HCT116 (cell line): Measurements from ENCODE around the gene CTNND2. TPM values are rescaled to one million over a fixed set of nuclear protein-coding genes. Genes with fewer than 3 reads are reported as not detected.

Experiments used
- ATAC-seq: fragments of 200-7000 bp; cut with Tn5 transposase; 2 replicates; pipeline ENCODE4 v1.9.1; 2020; ENCODE audit warnings: mild to moderate bottlenecking, moderate library complexity
- BruUV-seq: library from RNA; stranded (reverse); fragments of 400-500 nt; replicated peaks from 2 replicates; lab custom pipeline; 2021; lab: Mats Ljungman, UMichigan
- CTCF ChIA-PET: fragments of 300-600 bp; sonication (Branson Sonifier 250); formaldehyde crosslinking; loops from one replicate; lab custom pipeline; 2021; ENCODE audit warnings: antibody characterized with exemption; lab: Charles Lee
- POLR2A ChIA-PET: fragments of 300-600, 350-600 bp; sonication (Branson Sonifier 250); formaldehyde crosslinking; loops from one replicate; lab custom pipeline; 2021; ENCODE audit warnings: antibody characterized with exemption; lab: Charles Lee
- RAD21 ChIA-PET, 2 experiments: fragments of 300-600 bp; sonication (Branson Sonifier 250); formaldehyde crosslinking; loops; one replicate each; lab custom pipeline; 2023; ENCODE audit warnings: low total read pairs in 2 of 2; ENCODE audit not compliant: uncharacterized antibody in 2 of 2, unreplicated experiment in 2 of 2, low non-redundant PET in 1 of 2; lab: Charles Lee
- DNase-seq: peaks from one replicate; pipeline ENCODE4 v3.0.0-alpha.2; 2010; ENCODE audit warnings: low read depth, low spot score
- H2AFZ ChIP-seq: fragments of 200-600 bp; shearing (Covaris generic), sonication (generic); 2 replicates; pipeline ENCODE4 v1.6.1; 2017; ENCODE audit warnings: low read depth, mixed run types, mixed read lengths, antibody characterized with exemption, low read length; ENCODE audit not compliant: poor library complexity, severe bottlenecking
- H3K27ac ChIP-seq: 2 replicates; pipeline ENCODE4 v1.5.1; 2012; ENCODE audit warnings: low read depth, low read length
- H3K27me3 ChIP-seq: fragments of 200-600 bp; sonication (generic); 2 replicates; pipeline ENCODE4 v1.6.1; 2016; ENCODE audit warnings: mixed run types, low read length, mixed read lengths; ENCODE audit not compliant: insufficient read depth
- H3K36me3 ChIP-seq, 2 experiments: fragments of 200-500 bp in 1 of 2; fragments of 200-600 bp in 1 of 2; sonication (Bioruptor generic) in 1 of 2; sonication (generic) in 1 of 2; 2 replicates each; pipeline versions ENCODE4 v1.5.1 to v1.6.1; 2014 to 2016; ENCODE audit warnings: low read length in 2 of 2, inconsistent platforms in 1 of 2, mixed read lengths in 1 of 2, mixed run types in 1 of 2; ENCODE audit not compliant: insufficient read depth in 2 of 2, control insufficient read depth in 1 of 2
- H3K4me1 ChIP-seq, 2 experiments: fragments of 200-600 bp in 1 of 2; sonication (generic) in 1 of 2; 2 replicates each; pipeline versions ENCODE4 v1.5.1 to v1.6.1; 2012 to 2017; ENCODE audit warnings: low read length in 2 of 2, inconsistent platforms in 1 of 2, mild to moderate bottlenecking in 1 of 2, mixed read lengths in 1 of 2, mixed run types in 1 of 2, moderate library complexity in 1 of 2; ENCODE audit not compliant: insufficient read depth in 2 of 2, control insufficient read depth in 1 of 2
- H3K4me2 ChIP-seq: fragments of 200-600 bp; sonication (generic); 2 replicates; pipeline ENCODE4 v1.6.1; 2017; ENCODE audit warnings: mixed run types, low read length, mixed read lengths
- H3K4me3 ChIP-seq, 2 experiments: fragments of 200-600 bp in 1 of 2; sonication (generic) in 1 of 2; replicated peaks in 1 of 2; 2 replicates each; pipeline ENCODE4 v1.5.1; 2011 to 2016; ENCODE audit warnings: low read length in 2 of 2, control low read depth in 1 of 2, low read depth in 1 of 2, mild to moderate bottlenecking in 1 of 2, mixed read lengths in 1 of 2, mixed run types in 1 of 2
- H3K79me2 ChIP-seq: fragments of 200-600 bp; sonication (generic); 2 replicates; pipeline ENCODE4 v1.6.1; 2017; ENCODE audit warnings: mild to moderate bottlenecking, mixed run types, low read length, moderate library complexity, mixed read lengths; ENCODE audit not compliant: insufficient read depth
- H3K9ac ChIP-seq: fragments of 200-600 bp; sonication (generic); 2 replicates; pipeline ENCODE4 v1.6.1; 2016; ENCODE audit warnings: low read length, mixed read lengths
- H3K9me2 ChIP-seq: fragments of 200-600 bp; sonication (generic), shearing (Covaris generic); 2 replicates; pipeline ENCODE4 v1.6.1; 2017; ENCODE audit warnings: mixed run types, mild to moderate bottlenecking, moderate library complexity; ENCODE audit not compliant: insufficient read depth
- H3K9me3 ChIP-seq, 2 experiments: fragments of 200-500 bp in 1 of 2; fragments of 200-600 bp in 1 of 2; sonication (Bioruptor generic) in 1 of 2; sonication (generic) in 1 of 2; 2 replicates each; pipeline ENCODE4 v1.6.1; 2014 to 2017; ENCODE audit warnings: low read length in 2 of 2, mixed read lengths in 2 of 2, inconsistent platforms in 1 of 2, low read depth in 1 of 2, mild to moderate bottlenecking in 1 of 2, mixed run types in 1 of 2, moderate library complexity in 1 of 2; ENCODE audit not compliant: control insufficient read depth in 1 of 2, insufficient read depth in 1 of 2
- H4K20me1 ChIP-seq: fragments of 200-600 bp; sonication (generic), shearing (Covaris generic); 2 replicates; pipeline ENCODE4 v1.6.1; 2017; ENCODE audit warnings: mixed run types, mild to moderate bottlenecking, moderate library complexity; ENCODE audit not compliant: insufficient read depth
- CEBPB ChIP-seq: IDR thresholded peaks from 2 replicates; pipeline ENCODE4 v1.6.1; 2012; ENCODE audit warnings: low read depth
- EGR1 ChIP-seq: IDR thresholded peaks from 2 replicates; pipeline ENCODE4 v1.6.1; 2012; ENCODE audit warnings: low read depth
- ELF1 ChIP-seq: IDR thresholded peaks from 2 replicates; pipeline ENCODE4 v1.6.1; 2012; ENCODE audit warnings: low read depth, borderline replicate concordance
- EZH2 ChIP-seq: fragments of 200-600 bp; sonication (generic); IDR thresholded peaks from 2 replicates; pipeline ENCODE4 v1.6.1; 2017; ENCODE audit warnings: antibody characterized with exemption, mixed run types
- EZH2phosphoT487 ChIP-seq: fragments of 200-600 bp; IDR thresholded peaks from 2 replicates; pipeline ENCODE4 v1.6.1; 2018; ENCODE audit warnings: antibody characterized with exemption, borderline replicate concordance
- FOSL1 ChIP-seq: IDR thresholded peaks from 2 replicates; pipeline ENCODE4 v1.6.1; 2012; ENCODE audit warnings: low read depth
- JUND ChIP-seq: IDR thresholded peaks from 2 replicates; pipeline ENCODE4 v1.6.1; 2012
- POLR2A ChIP-seq: IDR thresholded peaks from 2 replicates; pipeline ENCODE4 v1.7.0; 2011; ENCODE audit warnings: borderline replicate concordance; ENCODE audit not compliant: insufficient read depth, insufficient read length; ENCODE audit errors: extremely low read depth
- POLR2AphosphoS5 ChIP-seq: IDR thresholded peaks from 2 replicates; pipeline ENCODE4 v1.6.1; 2011; ENCODE audit warnings: mild to moderate bottlenecking, low read depth, low read length, moderate library complexity
- RAD21 ChIP-seq: IDR thresholded peaks from 2 replicates; pipeline ENCODE4 v1.6.1; 2012; ENCODE audit warnings: low read depth, mild to moderate bottlenecking
- SIN3A ChIP-seq: IDR thresholded peaks from 2 replicates; pipeline ENCODE4 v1.6.1; 2012; ENCODE audit warnings: low read depth
- SP1 ChIP-seq: IDR thresholded peaks from 2 replicates; pipeline ENCODE4 v1.6.1; 2012; ENCODE audit warnings: low read depth
- SRF ChIP-seq: IDR thresholded peaks from 2 replicates; pipeline ENCODE4 v1.6.1; 2012; ENCODE audit warnings: low read depth
- TCF7L2 ChIP-seq: IDR thresholded peaks from 2 replicates; pipeline ENCODE4 v1.7.0; 2011; ENCODE audit warnings: borderline replicate concordance, inconsistent platforms; ENCODE audit not compliant: insufficient read depth, insufficient read length; ENCODE audit errors: extremely low read depth
- YY1 ChIP-seq: IDR thresholded peaks from 2 replicates; pipeline ENCODE4 v1.6.1; 2011; ENCODE audit warnings: low read length, low read depth, moderate library complexity, mild to moderate bottlenecking; ENCODE audit not compliant: insufficient replicate concordance; ENCODE audit errors: extremely low read depth
- ZNF274 ChIP-seq: fragments of 200-500 bp; sonication (Bioruptor generic); IDR thresholded peaks from 2 replicates; pipeline ENCODE4 v1.6.1; 2014; ENCODE audit warnings: mild to moderate bottlenecking, low read depth, low read length, inconsistent platforms
- intact Hi-C: fragments of 100-400 bp; cut with micrococcal nuclease; formaldehyde crosslinking; loops from 2 replicates; pipeline ENCODE4 v1.10.0; 2022
- total RNA-seq: library from RNA; stranded (reverse); gene quantifications from one replicate; pipeline ENCODE4 v1.2.1, GENCODE V29; 2021; ENCODE audit not compliant: unreplicated experiment
- TF ChIP-seq, protein P1 (sequence below): IDR thresholded peaks from 2 replicates; pipeline ENCODE4 v1.6.1; 2011; ENCODE audit warnings: mild to moderate bottlenecking, low read length, moderate library complexity; ENCODE audit not compliant: insufficient replicate concordance; ENCODE audit errors: extremely low read depth

Gene CTNND2
- total RNA-seq, 1 experiment from 2014 or later, result not detected

DNA sequence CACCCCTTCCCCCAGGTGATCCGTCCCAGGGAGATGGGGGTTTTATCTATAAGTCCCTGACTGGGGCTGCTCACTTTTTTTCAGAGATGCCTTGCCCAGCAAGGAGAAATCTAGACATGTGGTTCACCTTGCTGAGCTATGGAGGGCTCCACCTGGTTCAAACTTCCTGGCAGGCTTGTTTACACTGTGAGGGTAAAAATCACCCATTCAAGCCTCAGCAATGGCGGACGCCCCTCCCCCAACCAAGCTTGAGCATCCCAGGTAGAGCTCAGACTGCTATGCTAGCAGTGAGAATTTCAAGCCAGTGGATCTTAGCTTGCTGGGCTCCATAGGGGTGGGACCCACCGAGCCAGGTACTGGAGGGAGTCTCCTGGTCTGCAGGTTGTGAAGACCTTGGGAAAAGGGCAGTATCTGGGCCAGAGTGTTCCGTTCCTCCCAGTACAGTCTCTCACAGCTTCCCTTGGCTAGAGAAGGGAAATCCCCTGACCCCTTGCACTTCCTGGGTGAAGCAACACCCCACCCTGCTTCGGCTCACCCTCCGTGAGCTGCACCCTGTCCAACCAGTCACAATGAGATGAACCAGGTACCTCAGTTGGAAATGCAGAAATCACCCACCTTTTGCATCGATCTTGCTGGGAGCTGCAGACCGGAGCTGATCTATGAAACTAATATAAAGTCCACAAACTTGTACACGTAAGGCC is 231.7 kb downstream of the CTNND2 start:
- Histone ChIP-seq H3K9me3 (peaks cover 0 to 2% of the 10 kb centered on the region in 2 experiments; a peak in 1 of 4 replicates), H3K27me3 (no peaks in the 10 kb centered on the region), H3K4me2 (no peak overlapping the region), H3K9me2 (no peaks in the 10 kb centered on the region), H3K9ac (no peak overlapping the region), H3K79me2 (no peaks in the 10 kb centered on the region), H4K20me1 (no peaks in the 10 kb centered on the region), H3K36me3 (no peaks in the 10 kb centered on the region), H3K4me1 (no peaks in the 10 kb centered on the region), H3K27ac (no peak overlapping the region), H2AFZ (no peak overlapping the region), H3K4me3 (no peak overlapping the region)
- intact Hi-C loops, result no loop called here
- ChIA-PET POLR2A (no interaction called here), RAD21 (no interaction called here), CTCF (no interaction called here)
- BruUV-seq, result no TSS peak
- ATAC-seq, result no peak
- no peak for TF ChIP-seq ELF1
- no peak for TF ChIP-seq JUND
- no peak for DNase-seq

DNA sequence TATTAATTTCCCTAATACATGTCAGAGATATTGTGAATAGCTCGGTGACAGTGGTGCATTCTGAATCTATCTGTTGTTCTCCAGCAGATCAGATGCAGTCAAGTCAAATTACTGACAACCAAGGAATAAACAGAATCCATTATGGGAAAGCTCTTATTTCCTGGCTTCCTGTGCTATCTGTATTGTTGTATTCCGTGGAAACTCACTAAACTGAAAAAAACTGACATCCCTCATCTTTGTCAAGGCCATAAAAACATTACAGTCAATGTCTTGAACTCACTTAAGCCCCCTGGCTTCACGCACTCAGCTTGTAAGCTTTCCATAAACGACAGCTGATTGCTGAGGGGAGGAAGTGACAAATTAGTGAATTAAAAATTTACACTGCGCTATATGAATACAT is 245.9 kb downstream of the CTNND2 start:
- no peak overlapping the region for H3K4me3 ChIP-seq
- CTCF ChIA-PET, result no interaction called here
- TF ChIP-seq POLR2AphosphoS5 (no peak), EZH2phosphoT487 (no peak), EZH2 (no peak), YY1 (no peak), SP1 (no peak), RAD21 (no peak), EGR1 (no peak), TCF7L2 (no peak), ZNF274 (no peak), CEBPB (no peak), JUND (no peak), SIN3A (no peak), POLR2A (no peak), SRF (no peak), FOSL1 (no peak)
- TF ChIP-seq, protein P1, sequence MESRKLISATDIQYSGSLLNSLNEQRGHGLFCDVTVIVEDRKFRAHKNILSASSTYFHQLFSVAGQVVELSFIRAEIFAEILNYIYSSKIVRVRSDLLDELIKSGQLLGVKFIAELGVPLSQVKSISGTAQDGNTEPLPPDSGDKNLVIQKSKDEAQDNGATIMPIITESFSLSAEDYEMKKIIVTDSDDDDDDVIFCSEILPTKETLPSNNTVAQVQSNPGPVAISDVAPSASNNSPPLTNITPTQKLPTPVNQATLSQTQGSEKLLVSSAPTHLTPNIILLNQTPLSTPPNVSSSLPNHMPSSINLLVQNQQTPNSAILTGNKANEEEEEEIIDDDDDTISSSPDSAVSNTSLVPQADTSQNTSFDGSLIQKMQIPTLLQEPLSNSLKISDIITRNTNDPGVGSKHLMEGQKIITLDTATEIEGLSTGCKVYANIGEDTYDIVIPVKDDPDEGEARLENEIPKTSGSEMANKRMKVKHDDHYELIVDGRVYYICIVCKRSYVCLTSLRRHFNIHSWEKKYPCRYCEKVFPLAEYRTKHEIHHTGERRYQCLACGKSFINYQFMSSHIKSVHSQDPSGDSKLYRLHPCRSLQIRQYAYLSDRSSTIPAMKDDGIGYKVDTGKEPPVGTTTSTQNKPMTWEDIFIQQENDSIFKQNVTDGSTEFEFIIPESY, result no peak
- TF ChIP-seq, all 23 proteins: peak for 0
- Histone ChIP-seq H3K27ac (no peak overlapping the region), H4K20me1 (no peaks in the 10 kb centered on the region), H3K9me3 (peaks cover 15 to 19% of the 10 kb centered on the region in 2 experiments; a peak in 3 of 4 replicates), H3K4me2 (no peak overlapping the region), H3K9ac (no peak overlapping the region), H3K27me3 (no peaks in the 10 kb centered on the region), H2AFZ (no peak overlapping the region), H3K79me2 (no peaks in the 10 kb centered on the region), H3K9me2 (no peaks in the 10 kb centered on the region), H3K36me3 (no peaks in the 10 kb centered on the region), H3K4me1 (no peaks in the 10 kb centered on the region)
- ATAC-seq (no peak), DNase-seq (no peak)
- intact Hi-C loops, result no loop called here
- no TSS peak for BruUV-seq
- POLR2A ChIA-PET, result no interaction called here
- RAD21 ChIA-PET, result no interaction called here
